Stimulated activated CD4-positive, alpha-beta T cell treated with anti-CD3 and anti-CD28 coated beads, Interleukin-1b, Interleukin-23, amount 100 ng/mL, for 24 hours (primary cell): ENCODE data around the gene KDM4D.
"Not testable (repeated sequence)": the region's sequence is repeated elsewhere in the genome, so short reads cannot be mapped to it uniquely, and the experiment has no call there.

ENCODE experiments used
- DNase-seq, 4 experiments: peaks; one replicate each; pipeline ENCODE4 v3.0.0-alpha.2; 2020; ENCODE audit warnings: low read depth in 4 of 4, low spot score in 1 of 4

Gene KDM4D

GRCh38 chr11:95028357-95028756 lies 54.8 kb downstream of the KDM4D start:
- no peak for DNase-seq

DNA sequence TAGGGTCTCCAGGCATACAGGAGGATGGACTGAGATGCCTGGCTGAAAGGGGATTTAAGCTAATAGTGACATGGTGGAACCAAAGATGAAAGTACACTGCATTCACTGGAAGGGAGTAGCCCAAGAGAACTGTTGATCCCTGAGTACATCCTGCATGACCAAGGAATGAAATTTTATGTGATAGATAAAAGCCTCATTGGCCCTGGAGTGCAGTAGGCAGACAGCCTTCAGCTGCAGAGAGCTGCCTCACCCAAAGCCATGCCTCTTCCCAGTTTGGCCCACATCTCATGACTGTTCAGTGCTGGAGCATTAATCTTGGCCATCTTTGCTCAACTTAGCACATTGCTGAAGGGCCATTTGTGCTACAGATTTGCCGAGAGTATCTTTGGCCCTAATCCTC lies 59.5 kb downstream of the KDM4D start:
- no peak for DNase-seq

- no peak for DNase-seq
These were observed 61.8 kb downstream of the KDM4D start for GRCh38 chr11:95035316-95035715.

DNA sequence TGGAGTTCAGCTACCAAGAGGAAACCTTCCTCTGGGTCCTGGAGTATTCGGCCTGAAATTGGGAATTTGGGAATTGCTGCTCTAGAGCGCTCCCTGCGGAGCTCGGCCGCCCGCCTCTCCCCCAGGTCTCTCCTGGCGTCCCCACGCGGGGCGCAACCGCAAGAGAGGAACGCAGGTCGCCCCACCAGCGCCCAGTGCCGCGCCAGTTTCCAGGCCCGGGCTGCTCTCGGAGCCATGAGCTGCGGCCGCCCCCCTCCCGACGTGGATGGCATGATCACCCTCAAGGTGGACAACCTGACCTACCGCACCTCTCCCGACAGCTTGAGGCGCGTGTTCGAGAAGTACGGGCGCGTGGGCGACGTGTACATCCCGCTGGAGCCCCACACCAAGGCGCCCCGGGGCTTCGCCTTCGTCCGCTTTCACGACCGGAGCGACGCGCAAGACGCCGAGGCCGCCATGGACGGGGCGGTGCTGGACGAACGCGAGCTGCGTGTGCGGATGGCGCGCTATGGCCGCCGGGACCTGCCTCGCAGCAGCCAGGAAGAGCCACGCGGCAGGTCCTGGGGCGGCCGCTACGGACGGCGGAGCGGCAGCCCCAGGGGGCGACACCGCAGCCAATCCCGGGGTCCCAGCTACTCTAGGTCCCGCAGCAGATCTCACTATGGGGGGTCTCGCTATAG lies 64.0 kb downstream of the KDM4D start:
- not testable (repeated sequence) for DNase-seq

GRCh38 chr11:95042239-95042638 lies 68.7 kb downstream of the KDM4D start:
- DNase-seq, result no peak

DNA sequence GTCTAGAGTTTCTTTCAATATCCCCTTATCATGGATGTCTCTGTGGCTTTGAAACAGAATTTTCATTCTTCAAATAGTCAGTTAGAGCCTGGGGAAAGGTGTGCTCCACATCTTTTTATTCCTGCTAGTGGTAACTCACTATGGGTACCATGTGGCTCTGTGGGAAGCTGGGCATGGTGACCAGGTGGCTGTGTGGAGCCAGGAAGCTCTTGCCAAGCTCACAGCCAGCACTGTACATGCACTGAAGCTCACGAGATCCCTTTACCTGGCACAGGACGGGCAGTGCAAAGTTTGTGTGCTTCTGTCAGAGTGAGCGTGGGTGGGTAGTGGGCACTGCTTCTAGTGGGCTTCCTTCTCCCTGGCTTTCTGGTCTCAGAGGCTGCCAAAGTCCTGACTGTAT lies 69.4 kb downstream of the KDM4D start:
- DNase-seq, result no peak

DNA sequence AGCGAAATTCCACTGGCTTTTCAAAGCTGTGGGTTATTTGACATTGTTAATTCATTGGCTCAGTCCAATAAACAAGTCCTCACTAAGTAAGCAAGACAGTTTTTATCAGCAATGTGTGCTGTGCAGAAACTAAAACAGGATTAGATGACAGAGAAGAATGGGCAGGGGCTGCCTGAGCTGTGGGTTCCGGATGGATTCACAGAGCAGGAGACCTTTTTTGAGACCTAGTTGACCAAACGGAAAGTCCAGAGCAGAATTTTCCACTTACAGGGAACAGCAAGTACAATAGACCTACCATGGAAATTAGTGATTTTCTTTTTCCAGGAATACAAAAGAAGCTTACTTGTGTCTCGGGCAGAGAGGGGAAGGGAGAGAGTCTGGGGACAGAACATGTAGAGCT lies 70.5 kb downstream of the KDM4D start:
- no peak for DNase-seq

- no peak for DNase-seq
These were observed 72.3 kb downstream of the KDM4D start for GRCh38 chr11:95045812-95046211.
